Gastroesophageal sphincter (tissue), 4 donors: ENCODE data around the gene CSRP2. TPM values are rescaled to one million over a fixed set of nuclear protein-coding genes. Genes with fewer than 3 reads are reported as not detected.

Experiments used
- ATAC-seq: fragments of 150-250 bp; one replicate; pipeline ENCODE4 v1.9.1; 2016; ENCODE audit warnings: mild to moderate bottlenecking, moderate library complexity
- H3K27ac ChIP-seq, 4 donors: fragments of 200-600 bp; sonication (generic) in 3 of 4; 1 replicate in 3 of 4; 2 replicates in 1 of 4; pipeline ENCODE4 v1.5.1; 2016 to 2019
- H3K27me3 ChIP-seq: fragments of 200-600 bp; sonication (generic); one replicate; pipeline ENCODE4 v1.5.1; 2019
- H3K36me3 ChIP-seq, 2 donors: fragments of 200-600 bp; sonication (generic); one replicate each; pipeline ENCODE4 v1.5.1; 2019; ENCODE audit warnings: control low read depth in 1 of 2
- H3K4me1 ChIP-seq, 3 donors: fragments of 200-600 bp; sonication (generic); 1 replicate in 2 of 3; 2 replicates in 1 of 3; pipeline ENCODE4 v1.5.1; 2016 to 2019; ENCODE audit warnings: control low read depth in 2 of 3
- H3K4me3 ChIP-seq, 2 donors: fragments of 200-600 bp; sonication (generic); one replicate each; pipeline ENCODE4 v1.5.1; 2019; ENCODE audit warnings: mild to moderate bottlenecking in 1 of 2, moderate library complexity in 1 of 2
- H3K9me3 ChIP-seq, 3 donors: fragments of 200-600 bp; sonication (generic); one replicate each; pipeline ENCODE4 v1.5.1; 2017 to 2019; ENCODE audit warnings: control low read depth in 2 of 3
- CTCF ChIP-seq, 4 experiments: fragments of 200-600 bp in 2 of 4; fragments of 450-650 bp in 2 of 4; sonication (generic) in 1 of 4; IDR thresholded peaks; one replicate each; pipeline ENCODE4 v1.5.1; 2017 to 2019; ENCODE audit warnings: antibody characterized with exemption in 4 of 4, mild to moderate bottlenecking in 2 of 4, moderate library complexity in 2 of 4
- EP300 ChIP-seq: sonication (generic); formaldehyde crosslinking; IDR thresholded peaks from one replicate; pipeline ENCODE4 v1.6.1; 2017; ENCODE audit warnings: antibody characterized with exemption, mild to moderate bottlenecking
- POLR2A ChIP-seq, 2 donors: fragments of 450-650 bp; IDR thresholded peaks; one replicate each; pipeline ENCODE4 v1.6.1; 2017; ENCODE audit warnings: antibody characterized with exemption in 2 of 2, mild to moderate bottlenecking in 2 of 2, moderate library complexity in 1 of 2
- POLR2AphosphoS5 ChIP-seq: sonication (generic); formaldehyde crosslinking; IDR thresholded peaks from one replicate; pipeline ENCODE4 v1.6.1; 2017; ENCODE audit warnings: antibody characterized with exemption
- WGBS, 2 donors: methylation state at CpG; one replicate each; pipeline ENCODE4 v1.1.5; 2018; ENCODE audit warnings: low coverage in 1 of 2; 5-methylcytosine and 5-hydroxymethylcytosine counted together
- total RNA-seq, 4 donors: library from RNA; depleted of rRNA; stranded (reverse); fragments of >200 nt; gene quantifications; one replicate each; pipeline ENCODE4 v1.1.0, GENCODE V29; 2016

Gene CSRP2
- total RNA-seq, 4 donors from 2014 or later: 65.8 to 157 (median 111) TPM

- no peak overlapping the region for H3K4me3 ChIP-seq
Measured at GRCh38 chr12:76813265-76813664, 65.6 kb downstream of the CSRP2 start.

DNA sequence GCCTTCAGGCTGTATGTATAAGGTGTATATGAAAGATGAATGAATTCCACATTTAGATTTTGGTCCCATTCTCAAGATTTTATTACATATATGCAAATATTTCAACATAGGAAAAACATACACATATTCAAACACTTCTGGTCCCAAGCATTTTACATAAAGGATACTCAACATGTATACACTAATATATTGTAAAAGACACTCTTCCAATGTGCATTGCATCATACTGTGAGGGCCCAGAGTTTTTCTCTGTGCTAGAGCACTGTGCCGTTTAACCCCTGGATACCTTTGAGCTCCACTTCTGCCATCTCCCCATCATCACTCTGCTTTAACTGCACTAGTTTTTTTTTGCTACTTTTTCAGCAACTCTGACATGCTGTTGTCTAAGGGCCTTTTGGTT, 66.8 kb downstream of the CSRP2 start:
- no peaks in the 10 kb centered on the region for H3K27me3 ChIP-seq
- H3K27ac ChIP-seq: no peak overlapping the region
- TF ChIP-seq EP300: no peak
- TF ChIP-seq CTCF (IDR thresholded peaks at IDR 0.05): no peak
- no peak for TF ChIP-seq POLR2A (IDR thresholded peaks at IDR 0.05)
- no peak for TF ChIP-seq POLR2AphosphoS5
- 77 to 82% methylated on average over 1 of the region's 1 CpG for WGBS, 2 donors
- ATAC-seq: no peak
- no peaks in the 10 kb centered on the region for H3K4me1 ChIP-seq
- no peak overlapping the region for H3K4me3 ChIP-seq
- H3K36me3 ChIP-seq: peaks cover 3 to 83% of the 10 kb centered on the region in 2 donors
- H3K9me3 ChIP-seq: no peaks in the 10 kb centered on the region

More at GRCh38 chr12:76813265-76813664, 65.6 kb downstream of the CSRP2 start:
- TF ChIP-seq POLR2A (IDR thresholded peaks at IDR 0.05) (no peak), EP300 (no peak), POLR2AphosphoS5 (no peak), CTCF (IDR thresholded peaks at IDR 0.05) (no peak)
- H3K9me3 ChIP-seq: no peaks in the 10 kb centered on the region
- no peaks in the 10 kb centered on the region for H3K27me3 ChIP-seq
- no peak for ATAC-seq
- peaks cover 0 to 71% of the 10 kb centered on the region in 2 donors for H3K36me3 ChIP-seq
- H3K27ac ChIP-seq: no peak overlapping the region
- no peaks in the 10 kb centered on the region for H3K4me1 ChIP-seq

DNA sequence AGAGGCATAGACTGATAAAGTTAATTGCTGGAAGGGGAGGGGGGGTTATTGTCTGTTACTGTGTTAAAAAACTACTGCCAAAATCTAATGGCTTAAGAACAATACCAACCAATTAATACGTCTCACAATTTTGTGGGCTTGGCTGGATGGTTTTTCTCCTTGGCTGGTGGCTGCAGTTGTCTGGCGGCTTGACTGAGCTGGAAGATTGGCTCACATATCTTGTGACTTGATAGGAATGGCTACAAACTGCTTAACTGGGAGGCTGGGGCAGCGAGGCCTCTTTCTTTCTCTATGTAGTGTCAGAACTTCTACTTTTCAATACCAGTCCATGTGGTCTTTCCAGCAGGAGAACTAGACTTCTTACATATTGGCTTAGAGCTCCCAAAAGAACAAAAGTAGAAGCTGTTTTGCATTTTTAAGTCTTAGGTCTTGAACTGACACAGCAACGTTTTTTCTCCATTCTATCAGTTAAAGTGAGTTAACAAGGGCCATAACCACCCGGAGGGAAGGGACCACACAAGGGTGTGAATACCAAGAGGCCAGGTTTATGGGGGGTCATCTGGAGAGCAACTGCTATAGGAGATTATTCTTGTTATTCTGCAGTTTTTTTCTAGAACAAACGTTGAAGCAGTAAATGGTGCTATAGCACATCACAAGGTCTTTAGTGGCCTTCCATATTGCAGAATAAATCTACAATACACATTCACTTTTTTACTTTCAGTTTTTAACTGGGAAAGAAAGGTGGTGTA, 68.0 kb downstream of the CSRP2 start:
- WGBS, 2 donors: 64 to 73% methylated on average over 5 to 6 of the region's 6 CpGs
- Histone ChIP-seq H3K4me3 (no peak overlapping the region), H3K9me3 (no peaks in the 10 kb centered on the region), H3K27me3 (no peaks in the 10 kb centered on the region), H3K36me3 (peaks cover 3 to 83% of the 10 kb centered on the region in 2 donors), H3K4me1 (no peaks in the 10 kb centered on the region), H3K27ac (no peak overlapping the region)
- ATAC-seq: no peak
- TF ChIP-seq CTCF (IDR thresholded peaks at IDR 0.05): no peak
- TF ChIP-seq POLR2AphosphoS5: no peak
- no peak for TF ChIP-seq EP300
- no peak for TF ChIP-seq POLR2A (IDR thresholded peaks at IDR 0.05)

Other genes with a start within 250 kb of the CSRP2 start
- gene ZDHHC17, start 114.9 kb downstream of the CSRP2 start, total RNA-seq: 10 to 100 TPM; 25.4 to 71.8 (median 36.8) TPM
- gene E2F7, start 186.6 kb upstream of the CSRP2 start, total RNA-seq: under 1 TPM in 1 of 4 donors, not detected in 3; 0.47 TPM